Tibial nerve (tissue), 4 donors: ENCODE results near the gene SH3BP1. TPM values are rescaled to one million over a fixed set of nuclear protein-coding genes. Genes with fewer than 3 reads are reported as not detected.
A peak's percentile ranks its signal among the peaks of the same experiment; 100 is the strongest.

ENCODE experiments used
- DNase-seq, 2 donors: peaks; one replicate each; pipeline ENCODE4 v3.0.0-alpha.2; 2019; ENCODE audit warnings: low spot score in 2 of 2
- H3K27ac ChIP-seq, 4 donors: fragments of 200-600 bp; sonication (generic) in 3 of 4; one replicate each; pipeline ENCODE4 v1.5.1; 2017 to 2019; ENCODE audit warnings: mild to moderate bottlenecking in 1 of 4
- H3K27me3 ChIP-seq, 2 donors: fragments of 200-600 bp; sonication (generic) in 1 of 2; one replicate each; pipeline versions ENCODE4 v1.5.1 to v1.6.0; 2017 to 2019
- H3K36me3 ChIP-seq, 3 donors: fragments of 200-600 bp; sonication (generic); one replicate each; pipeline ENCODE4 v1.5.1; 2018 to 2019
- H3K4me1 ChIP-seq, 4 donors: fragments of 200-600 bp; sonication (generic) in 3 of 4; one replicate each; pipeline ENCODE4 v1.5.1; 2017 to 2019
- H3K4me3 ChIP-seq, 4 donors: fragments of 200-600 bp; sonication (generic) in 3 of 4; one replicate each; pipeline ENCODE4 v1.5.1; 2017 to 2019; ENCODE audit warnings: mild to moderate bottlenecking in 1 of 4, moderate library complexity in 1 of 4
- H3K9me3 ChIP-seq, 4 donors: fragments of 200-600 bp; sonication (generic) in 3 of 4; one replicate each; pipeline ENCODE4 v1.5.1; 2017 to 2019
- EP300 ChIP-seq, 2 donors: sonication (generic); formaldehyde crosslinking; IDR thresholded peaks; one replicate each; pipeline ENCODE4 v1.6.1; 2017; ENCODE audit warnings: antibody characterized with exemption in 2 of 2, mild to moderate bottlenecking in 1 of 2
- POLR2A ChIP-seq, 2 donors: fragments of 450-650 bp; IDR thresholded peaks; one replicate each; pipeline ENCODE4 v1.6.1; 2017; ENCODE audit warnings: antibody characterized with exemption in 2 of 2, mild to moderate bottlenecking in 2 of 2, moderate library complexity in 2 of 2
- WGBS, 2 donors: methylation state at CpG; one replicate each; pipeline ENCODE4 v1.1.5; 2018; 5-methylcytosine and 5-hydroxymethylcytosine counted together
- total RNA-seq, 4 donors: library from RNA; depleted of rRNA; stranded (reverse); fragments of >200 nt; gene quantifications; one replicate each; pipeline ENCODE4 v1.1.0, GENCODE V29; 2016
- TF ChIP-seq, protein P1 (sequence below), 5 experiments: fragments of 200-600 bp in 3 of 5; fragments of 450-650 bp in 2 of 5; sonication (generic) in 3 of 5; IDR thresholded peaks; one replicate each; pipeline ENCODE4 v1.5.1; 2016 to 2019; ENCODE audit warnings: antibody characterized with exemption in 5 of 5, mild to moderate bottlenecking in 3 of 5, moderate library complexity in 2 of 5

The SH3BP1 gene
- total RNA-seq, 4 donors from 2014 or later: 7.5 to 19.8 (median 13.9) TPM

DNA sequence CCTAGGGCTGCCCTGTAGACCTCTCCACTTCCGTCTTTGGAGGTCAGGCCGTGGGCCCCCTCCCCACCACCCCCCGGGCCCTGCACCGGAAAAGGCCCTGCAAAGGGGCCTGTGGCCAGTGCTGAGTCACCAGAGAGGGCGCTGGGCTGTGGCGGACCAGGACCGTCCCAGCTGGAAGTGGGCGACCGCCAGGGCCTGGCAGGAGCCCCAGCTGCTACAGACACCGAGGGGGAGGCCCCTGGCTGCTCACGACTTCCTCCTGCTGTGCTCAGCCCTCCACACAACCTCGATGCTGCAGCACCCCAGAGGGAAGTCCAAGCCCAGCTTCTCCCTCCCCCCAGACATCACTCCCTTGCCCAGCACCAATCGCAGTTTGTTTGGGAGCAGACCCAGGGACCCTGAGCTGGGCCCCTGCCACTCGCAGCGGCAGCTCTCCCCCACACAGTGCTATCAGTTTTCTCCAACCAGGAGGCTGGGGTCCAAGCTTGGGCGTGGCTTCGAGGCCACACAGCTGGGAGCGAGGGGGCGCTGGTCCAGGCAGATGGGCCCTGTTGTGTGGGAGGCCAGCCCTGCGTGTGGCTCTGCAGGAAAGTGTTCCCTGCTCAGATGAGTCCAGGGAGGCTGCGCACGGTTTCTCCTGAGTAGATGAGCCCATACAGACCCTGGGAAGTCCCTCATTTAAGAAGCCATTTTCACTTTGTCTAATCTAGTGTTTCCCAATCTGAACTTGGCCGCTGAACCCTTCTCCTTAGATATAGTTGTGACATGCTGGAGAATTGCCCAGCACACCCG lies 5.6 kb upstream of the SH3BP1 start:
- Histone ChIP-seq H3K4me3 (peak overlapping the region in 3 of 4 donors; percentile 14 to 35 (median 33)), H3K27me3 (no peaks in the 10 kb centered on the region), H3K27ac (peak overlapping the region; percentile 21 to 96 (median 79)), H3K9me3 (no peaks in the 10 kb centered on the region), H3K4me1 (peaks cover 0 to 52% (median 49%) of the 10 kb centered on the region in 4 donors), H3K36me3 (peaks cover 0 to 38% (median 0%) of the 10 kb centered on the region in 3 donors)
- DNase-seq: peak; percentile 71 to 74
- 4 to 7% methylated on average over 10 to 23 of the region's 24 CpGs for WGBS, 2 donors
- TF ChIP-seq, protein P1, sequence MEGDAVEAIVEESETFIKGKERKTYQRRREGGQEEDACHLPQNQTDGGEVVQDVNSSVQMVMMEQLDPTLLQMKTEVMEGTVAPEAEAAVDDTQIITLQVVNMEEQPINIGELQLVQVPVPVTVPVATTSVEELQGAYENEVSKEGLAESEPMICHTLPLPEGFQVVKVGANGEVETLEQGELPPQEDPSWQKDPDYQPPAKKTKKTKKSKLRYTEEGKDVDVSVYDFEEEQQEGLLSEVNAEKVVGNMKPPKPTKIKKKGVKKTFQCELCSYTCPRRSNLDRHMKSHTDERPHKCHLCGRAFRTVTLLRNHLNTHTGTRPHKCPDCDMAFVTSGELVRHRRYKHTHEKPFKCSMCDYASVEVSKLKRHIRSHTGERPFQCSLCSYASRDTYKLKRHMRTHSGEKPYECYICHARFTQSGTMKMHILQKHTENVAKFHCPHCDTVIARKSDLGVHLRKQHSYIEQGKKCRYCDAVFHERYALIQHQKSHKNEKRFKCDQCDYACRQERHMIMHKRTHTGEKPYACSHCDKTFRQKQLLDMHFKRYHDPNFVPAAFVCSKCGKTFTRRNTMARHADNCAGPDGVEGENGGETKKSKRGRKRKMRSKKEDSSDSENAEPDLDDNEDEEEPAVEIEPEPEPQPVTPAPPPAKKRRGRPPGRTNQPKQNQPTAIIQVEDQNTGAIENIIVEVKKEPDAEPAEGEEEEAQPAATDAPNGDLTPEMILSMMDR (IDR thresholded peaks at IDR 0.05): peak in 4 of 5 experiments; percentile 18 to 43 (median 34)
- peak in 1 of 2 donors; percentile 29 for TF ChIP-seq EP300 (IDR thresholded peaks at IDR 0.05)
- TF ChIP-seq POLR2A (IDR thresholded peaks at IDR 0.05): peak in 1 of 2 donors; percentile 9

GRCh38 chr22:37634417-37634924 lies 5.0 kb upstream of the SH3BP1 start:
- WGBS, 2 donors: 27 to 32% methylated on average over 7 to 8 of the region's 8 CpGs
- Histone ChIP-seq H3K4me1 (peaks cover 0 to 58% (median 54%) of the 10 kb centered on the region in 4 donors), H3K36me3 (peaks cover 0 to 32% (median 0%) of the 10 kb centered on the region in 3 donors), H3K27ac (peak overlapping the region; percentile 21 to 96 (median 79)), H3K4me3 (peak overlapping the region in 2 of 4 donors; percentile 33 to 35), H3K9me3 (no peaks in the 10 kb centered on the region), H3K27me3 (no peaks in the 10 kb centered on the region)
- TF ChIP-seq, protein P1 (IDR thresholded peaks at IDR 0.05): peak in 1 of 5 experiments; percentile 10
- TF ChIP-seq POLR2A (IDR thresholded peaks at IDR 0.05): no peak
- no peak for DNase-seq

- Histone ChIP-seq H3K27ac (peak overlapping the region in 3 of 4 donors; percentile 77 to 96 (median 81)), H3K4me3 (no peak overlapping the region), H3K27me3 (no peaks in the 10 kb centered on the region), H3K4me1 (peaks cover 0 to 65% (median 59%) of the 10 kb centered on the region in 4 donors), H3K36me3 (peaks cover 0 to 25% (median 0%) of the 10 kb centered on the region in 3 donors), H3K9me3 (no peaks in the 10 kb centered on the region)
- WGBS, 2 donors: 73 to 86% methylated on average over 6 to 7 of the region's 7 CpGs
- TF ChIP-seq EP300 (IDR thresholded peaks at IDR 0.05) (no peak), POLR2A (IDR thresholded peaks at IDR 0.05) (no peak)
- TF ChIP-seq, protein P1 (IDR thresholded peaks at IDR 0.05): no peak
- no peak for DNase-seq
Observed at GRCh38 chr22:37635157-37635556, 4.3 kb upstream of the SH3BP1 start.

DNA sequence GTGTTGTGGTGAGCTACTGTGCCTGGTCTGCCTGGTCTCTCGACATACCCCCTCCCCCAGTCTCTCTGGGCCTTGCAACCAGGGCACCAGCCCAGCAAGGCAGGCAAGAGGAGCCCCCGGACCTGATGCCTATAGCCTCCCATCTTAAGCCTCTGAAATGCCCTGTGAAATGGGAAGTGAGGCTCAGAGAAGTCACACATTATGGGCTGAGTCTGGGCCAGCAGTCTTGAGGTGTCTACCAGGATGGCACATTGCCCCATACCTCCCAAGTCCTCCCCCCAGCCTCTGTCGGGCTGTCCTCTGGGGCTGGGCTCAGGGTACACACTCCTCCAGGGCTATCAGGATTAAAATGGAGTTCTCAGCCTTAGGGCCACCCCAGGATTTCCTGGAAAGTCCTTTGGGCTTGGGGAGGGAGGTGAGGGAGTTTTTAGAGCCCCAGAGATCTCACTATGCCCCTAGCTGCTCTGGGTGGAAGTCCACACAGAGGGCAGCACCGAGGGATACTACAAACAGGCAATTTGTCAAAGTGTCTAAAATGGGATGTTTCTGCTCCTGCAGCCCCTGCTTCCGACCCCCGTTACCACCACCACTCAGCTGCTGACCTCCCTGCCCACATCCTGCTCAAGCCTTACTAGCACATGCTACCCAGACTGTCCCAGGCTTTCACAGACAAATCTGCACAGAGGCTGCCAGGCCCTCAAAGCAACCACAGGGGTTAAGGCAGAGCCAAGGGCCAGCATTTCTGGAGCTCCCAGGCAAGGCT lies 3.1 kb upstream of the SH3BP1 start:
- no peak for DNase-seq
- Histone ChIP-seq H3K4me1 (peaks cover 0 to 77% (median 67%) of the 10 kb centered on the region in 4 donors), H3K4me3 (no peak overlapping the region), H3K36me3 (peaks cover 0 to 13% (median 0%) of the 10 kb centered on the region in 3 donors), H3K9me3 (no peaks in the 10 kb centered on the region), H3K27ac (peak overlapping the region in 3 of 4 donors; percentile 18 to 31 (median 20)), H3K27me3 (no peaks in the 10 kb centered on the region)
- 52% methylated on average over 6 of the region's 6 CpGs for WGBS, 2 donors
- TF ChIP-seq POLR2A (IDR thresholded peaks at IDR 0.05): no peak
- TF ChIP-seq, protein P1 (IDR thresholded peaks at IDR 0.05): peak in 2 of 5 experiments; percentile 10 to 37
